Renal cortical epithelial cell (primary cell): ENCODE measurements around the gene AGAP9. TPM values are rescaled to one million over a fixed set of nuclear protein-coding genes. Genes with fewer than 3 reads are reported as not detected.
"Not testable (repeated sequence)": the region's sequence is repeated elsewhere in the genome, so short reads cannot be mapped to it uniquely, and the experiment has no call there.

ENCODE experiments used
- DNase-seq: peaks from one replicate; pipeline ENCODE4 v3.0.0-alpha.2; 2011; ENCODE audit warnings: low read depth
- total RNA-seq: library from RNA; depleted of rRNA; stranded (reverse); fragments of >200 nt; gene quantifications from 2 replicates; pipeline ENCODE4 v1.2.3, GENCODE V29; 2014

The AGAP9 gene
- total RNA-seq, 1 donor from 2014 or later, result 6.8 TPM

GRCh38 chr10:47485943-47486342 is 37.5 kb downstream of the AGAP9 start:
- DNase-seq, result peak; percentile 29

DNA sequence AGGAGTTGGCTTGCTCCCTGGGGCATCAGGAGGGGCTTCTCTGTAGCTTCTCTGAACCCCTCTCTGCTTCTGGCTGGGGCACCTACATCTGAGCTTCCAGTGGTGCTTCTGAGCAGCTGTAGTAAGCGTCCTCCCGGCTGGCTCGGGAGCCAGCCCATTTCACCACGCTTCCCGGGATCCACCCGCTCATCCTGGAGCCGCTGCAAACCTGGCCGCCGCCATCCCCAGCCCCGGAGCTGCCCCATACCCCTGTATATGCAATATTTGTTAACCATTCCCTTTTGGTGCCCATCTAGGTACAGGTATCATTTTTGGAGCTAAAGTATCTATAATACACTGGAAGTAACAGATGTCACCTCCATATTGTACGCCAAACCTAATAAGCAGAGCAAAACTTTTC is 38.7 kb downstream of the AGAP9 start:
- DNase-seq, result not testable (repeated sequence)

- not testable (repeated sequence) for DNase-seq
Measured at GRCh38 chr10:47483923-47484322, 39.5 kb downstream of the AGAP9 start, which contains the start of gene ANXA8. Gene ANXA8, minus strand, starts transcription at chr10:47484115. Its CDS starts 182 bp downstream, at chr10:47483933.

GRCh38 chr10:47482367-47482766 is 41.1 kb downstream of the AGAP9 start:
- DNase-seq, result not testable (repeated sequence)

- not testable (repeated sequence) for DNase-seq
Measured at GRCh38 chr10:47481768-47482181, 41.7 kb downstream of the AGAP9 start.

DNA sequence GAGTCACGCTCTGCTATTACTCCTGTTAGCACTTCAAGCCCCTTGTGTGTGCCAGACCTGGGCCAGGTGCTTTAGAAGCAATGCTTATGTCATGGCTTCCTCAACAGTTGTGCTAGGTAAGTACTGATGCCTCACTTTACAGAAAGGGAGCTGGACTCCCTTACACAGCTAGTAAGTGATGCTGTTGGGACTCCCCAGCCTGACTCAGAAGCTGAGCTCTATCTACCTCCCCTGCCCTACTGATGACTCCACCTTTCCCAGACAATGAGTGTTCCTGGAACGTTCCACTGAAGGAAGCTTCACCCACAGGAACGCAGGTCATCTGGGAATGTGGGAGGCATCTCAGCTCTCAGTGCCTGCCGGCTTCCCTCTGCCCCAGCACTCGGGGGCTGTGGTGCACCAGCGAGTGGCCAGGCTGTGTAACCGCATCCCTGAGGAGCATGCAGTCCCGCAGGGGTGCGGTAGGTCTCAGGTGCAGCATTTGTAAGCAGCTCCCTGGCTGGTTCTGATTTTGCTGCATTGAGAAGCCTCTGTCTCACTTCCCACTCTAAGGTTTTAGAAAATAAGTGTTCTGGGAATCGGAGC is 42.2 kb downstream of the AGAP9 start:
- DNase-seq, result peak; percentile 53

- DNase-seq, result not testable (repeated sequence)
Measured at GRCh38 chr10:47480133-47480532, 43.3 kb downstream of the AGAP9 start.

DNA sequence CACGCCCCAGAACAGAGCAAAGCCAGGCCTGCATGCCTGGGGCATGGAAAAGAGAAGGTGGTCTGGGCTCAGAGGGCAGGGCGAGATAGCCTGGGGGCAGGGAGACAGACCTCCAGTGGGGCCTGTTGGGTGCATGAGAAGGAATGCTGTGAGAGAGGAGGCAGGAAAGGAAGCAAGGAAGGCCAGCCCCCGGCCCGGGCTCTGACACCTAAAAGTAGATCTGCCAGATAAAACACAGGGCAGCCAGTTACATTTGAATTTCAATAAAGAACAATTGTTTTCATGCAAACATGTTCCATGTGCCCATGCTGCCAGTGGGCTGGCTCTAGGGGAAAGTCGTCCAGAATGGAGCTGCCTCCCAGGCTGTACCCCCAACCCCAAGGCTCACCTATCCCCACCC is 45.3 kb downstream of the AGAP9 start:
- DNase-seq, result not testable (repeated sequence)

- DNase-seq, result not testable (repeated sequence)
Measured at GRCh38 chr10:47477078-47477477, 46.4 kb downstream of the AGAP9 start.

GRCh38 chr10:47475101-47475500 is 48.3 kb downstream of the AGAP9 start:
- DNase-seq, result not testable (repeated sequence)

DNA sequence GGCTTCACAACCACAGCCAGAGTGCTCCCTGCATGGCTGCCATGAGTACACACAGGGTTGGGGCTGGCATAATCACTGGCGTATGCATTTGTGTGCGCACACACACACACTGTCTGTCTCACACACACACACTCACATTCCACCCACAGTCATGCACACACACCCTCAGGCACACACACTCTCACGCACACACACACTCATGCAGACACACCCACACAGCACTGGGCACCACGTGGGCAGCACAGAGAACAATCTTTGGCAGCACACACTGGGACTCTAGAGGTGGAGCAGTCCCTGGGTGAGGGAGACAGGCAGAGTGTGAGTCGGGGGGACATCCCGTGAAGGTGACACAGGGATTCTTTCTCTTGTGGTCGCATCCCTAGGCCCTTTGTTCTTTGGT is 49.9 kb downstream of the AGAP9 start:
- DNase-seq, result not testable (repeated sequence)

DNA sequence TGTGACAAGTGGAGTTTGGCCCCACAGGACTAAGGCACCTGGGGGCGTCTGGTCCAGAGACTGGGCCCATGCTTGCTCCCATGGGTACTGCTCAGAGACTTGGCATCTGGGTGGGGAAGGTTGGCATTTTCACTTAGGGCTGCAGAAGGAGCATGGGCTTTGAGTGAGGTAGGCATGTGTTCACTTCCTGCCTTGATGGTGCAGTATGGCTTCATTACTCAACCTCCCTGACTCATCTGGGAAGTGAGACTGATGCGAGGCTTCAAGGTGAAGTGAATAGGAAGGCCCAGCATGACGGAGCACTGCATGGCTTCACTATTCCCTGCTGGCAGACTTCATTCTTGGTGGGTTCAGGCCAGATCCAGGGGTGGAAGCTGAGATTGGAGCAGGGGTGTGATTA is 50.8 kb downstream of the AGAP9 start:
- not testable (repeated sequence) for DNase-seq

- DNase-seq, result not testable (repeated sequence)
Measured at GRCh38 chr10:47472072-47472471, 51.4 kb downstream of the AGAP9 start.

DNA sequence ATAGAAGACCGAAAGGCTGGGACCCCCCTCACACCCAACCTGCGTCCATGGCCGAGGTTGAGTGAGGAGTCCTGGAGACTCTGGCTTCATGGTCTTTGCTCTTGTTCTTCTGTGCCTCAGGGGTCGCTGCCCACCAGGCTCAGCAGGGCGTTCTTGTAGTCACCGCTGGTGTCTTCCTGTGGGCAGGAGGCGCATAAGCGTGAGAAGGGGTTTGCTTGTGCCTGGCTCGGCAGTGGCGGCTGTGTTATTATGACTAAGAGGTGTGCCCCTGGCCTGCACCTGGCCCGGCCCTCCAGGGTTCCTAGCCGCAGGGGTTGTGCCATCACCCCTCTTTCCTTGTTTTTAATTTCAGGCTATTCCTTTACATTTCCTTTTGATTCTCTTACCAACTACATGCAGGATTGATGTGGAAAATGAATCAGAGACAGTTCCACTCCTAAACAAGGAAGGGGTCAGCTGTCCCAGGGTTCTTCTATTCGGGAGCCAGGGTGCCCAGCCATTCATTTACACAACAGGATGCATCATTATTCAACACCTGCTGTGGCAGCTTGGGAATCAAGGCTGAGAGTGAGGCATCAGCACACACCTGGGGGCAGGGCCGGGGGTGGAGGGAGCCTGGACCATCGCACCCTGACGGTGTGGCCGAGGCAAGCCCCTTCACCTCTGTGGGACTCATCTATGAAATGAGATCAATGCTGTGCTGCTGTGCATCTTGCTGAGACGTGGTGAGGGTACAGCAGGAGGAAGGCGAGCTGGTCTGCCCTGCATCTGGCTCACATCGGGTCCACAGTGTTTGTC is 54.5 kb downstream of the AGAP9 start:
- DNase-seq, result not testable (repeated sequence)

DNA sequence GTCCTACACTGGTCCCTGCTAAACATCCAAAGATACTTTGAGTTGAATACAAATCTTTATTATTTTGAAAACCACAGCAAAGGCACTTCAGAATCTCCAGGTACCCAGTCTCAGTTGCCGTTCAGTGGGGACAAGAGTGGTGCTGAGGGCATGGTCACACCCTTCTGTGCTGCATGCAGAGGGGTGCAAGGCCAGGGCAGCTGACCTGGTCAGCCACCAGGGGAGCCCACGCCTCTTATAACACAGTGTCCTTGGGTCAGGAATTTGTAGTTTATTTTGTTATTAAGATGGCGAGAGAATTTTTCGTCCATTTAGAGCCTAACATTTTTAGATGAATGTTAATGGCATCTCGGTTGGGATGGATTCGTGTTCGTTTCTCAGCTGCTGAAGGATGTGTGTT is 55.5 kb downstream of the AGAP9 start:
- DNase-seq, result not testable (repeated sequence)

- DNase-seq, result not testable (repeated sequence)
Measured at GRCh38 chr10:47467458-47467857, 56.0 kb downstream of the AGAP9 start.

GRCh38 chr10:47465216-47465917 is 58.1 kb downstream of the AGAP9 start:
- DNase-seq, result not testable (repeated sequence)

DNA sequence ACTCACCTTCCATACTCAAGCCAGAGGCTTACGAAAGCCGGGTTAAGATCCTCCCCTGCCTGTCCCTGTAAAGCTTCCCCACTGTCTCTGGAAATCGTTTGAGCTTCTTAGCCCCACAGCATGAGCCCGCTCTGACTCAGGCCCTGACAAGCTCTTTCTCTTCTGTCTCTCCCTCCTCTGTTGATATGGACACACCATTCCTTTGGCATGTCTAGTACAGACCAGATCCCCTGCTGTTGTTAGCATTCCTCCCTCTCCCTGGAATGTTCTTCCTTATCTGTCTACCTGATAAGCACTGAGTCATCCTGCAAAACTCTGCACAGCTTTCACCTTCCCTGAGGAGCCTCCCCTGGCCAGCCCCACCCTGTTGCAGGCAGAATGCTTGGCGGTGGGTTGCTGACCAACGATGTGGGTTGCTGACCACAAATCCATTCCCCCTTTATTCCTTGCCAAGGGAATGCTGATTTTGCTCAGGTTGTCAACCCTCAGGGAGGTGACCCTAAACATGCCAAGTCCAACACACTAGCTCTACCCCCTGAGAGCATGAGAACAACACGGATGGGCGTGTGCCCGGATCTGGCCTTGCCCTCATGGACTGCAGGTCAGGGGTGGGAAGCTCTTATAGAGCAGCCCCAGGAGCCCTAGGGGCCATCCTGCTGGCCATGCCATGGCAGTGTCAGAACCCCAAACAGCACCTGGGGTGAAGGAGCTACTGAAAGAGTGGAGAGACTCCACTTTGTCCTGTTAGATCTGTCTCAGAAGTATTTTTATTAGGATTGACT is 60.7 kb downstream of the AGAP9 start:
- not testable (repeated sequence) for DNase-seq

GRCh38 chr10:47461261-47461687 is 62.2 kb downstream of the AGAP9 start:
- DNase-seq, result peak; percentile 53

- DNase-seq, result peak; percentile 80
Measured at GRCh38 chr10:47458466-47459154, 64.8 kb downstream of the AGAP9 start.

- no peak for DNase-seq
Measured at GRCh38 chr10:47457826-47458225, 65.6 kb downstream of the AGAP9 start.
